HG03469 (cell line): Measurements from ENCODE around the gene NEIL1.

Experiments used
- ATAC-seq: cut with Tn5 transposase; IDR thresholded peaks from one replicate; pipeline ENCODE4 v1.9.1; 2021; ENCODE audit warnings: mild to moderate bottlenecking, moderate library complexity, moderate number of reproducible peaks; ENCODE audit not compliant: unreplicated experiment

Gene NEIL1

DNA sequence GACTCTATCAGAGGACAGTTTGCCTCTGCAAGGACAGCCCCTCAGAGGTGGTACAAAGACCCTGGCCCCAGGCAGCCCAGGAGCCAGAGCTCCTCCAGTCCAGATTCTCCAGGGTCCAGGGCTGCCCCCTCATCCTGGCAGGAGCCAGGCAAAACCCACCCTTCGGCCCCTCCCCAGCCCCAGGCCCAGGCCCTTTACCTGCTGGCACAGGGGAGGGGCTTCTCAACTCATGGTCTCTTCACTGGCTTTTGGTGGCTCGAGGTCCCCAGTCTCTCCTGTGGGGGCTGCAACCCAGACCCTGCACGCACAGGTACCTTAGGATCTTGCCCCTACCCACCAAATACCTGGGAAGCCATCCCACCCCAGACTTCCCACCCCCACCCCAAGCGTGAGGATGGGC is 8.5 kb downstream of the NEIL1 start:
- no peak for ATAC-seq

DNA sequence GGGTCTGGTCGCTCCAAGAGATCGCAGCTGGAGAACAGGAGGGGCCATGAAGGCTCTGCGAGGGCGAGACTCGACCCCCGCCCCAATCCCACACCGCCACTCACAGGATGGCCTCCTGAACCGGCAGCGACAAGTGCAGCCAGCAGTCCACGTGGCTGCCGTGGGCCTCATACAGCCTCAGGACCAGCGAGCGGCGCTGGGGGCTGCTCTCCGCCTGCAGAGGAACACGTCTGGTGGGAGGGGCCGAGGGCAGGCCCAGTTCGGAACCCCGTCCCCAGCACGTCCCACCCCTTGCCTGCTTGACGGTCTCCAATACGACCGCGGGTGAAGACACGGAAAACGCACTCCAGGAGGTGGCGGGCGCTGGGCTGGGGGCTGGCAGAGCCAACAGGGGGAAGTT is 9.2 kb downstream of the NEIL1 start:
- ATAC-seq: no peak

GRCh38 chr15:75356517-75356916 is 9.7 kb downstream of the NEIL1 start:
- ATAC-seq: no peak

DNA sequence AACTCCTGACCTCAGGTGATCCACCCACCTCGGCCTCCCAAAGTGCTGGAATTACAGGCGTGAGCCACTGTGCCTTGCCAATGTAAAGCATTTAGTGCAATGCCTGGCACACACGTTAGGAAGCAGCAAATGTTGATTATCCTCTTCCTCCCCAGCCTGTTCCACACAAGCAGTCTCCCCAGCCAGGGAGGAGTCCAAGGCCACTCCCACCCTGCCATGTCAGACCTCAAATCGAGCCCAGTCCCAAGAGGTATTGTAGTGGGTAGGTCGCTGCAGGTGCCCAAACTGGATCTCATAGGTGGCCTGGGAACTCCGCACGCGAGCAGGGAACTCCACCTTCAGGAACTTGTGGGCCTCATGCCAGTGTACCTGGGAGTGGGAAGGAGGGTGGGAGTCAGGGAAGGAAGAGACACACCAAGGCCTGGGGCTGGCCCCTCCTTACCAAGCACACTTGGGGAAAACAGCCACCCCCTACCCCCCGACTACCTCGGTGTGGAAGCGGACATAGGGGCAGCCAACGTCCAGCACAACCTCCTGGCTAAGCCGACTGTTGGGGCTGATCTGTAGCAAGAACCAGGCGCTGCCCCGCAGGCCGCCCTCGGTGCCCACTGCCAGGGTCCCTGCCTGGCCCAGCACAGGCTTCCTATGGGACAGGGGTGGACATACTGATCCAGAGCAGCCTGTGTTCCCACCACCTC is 11.3 kb downstream of the NEIL1 start:
- ATAC-seq: no peak

DNA sequence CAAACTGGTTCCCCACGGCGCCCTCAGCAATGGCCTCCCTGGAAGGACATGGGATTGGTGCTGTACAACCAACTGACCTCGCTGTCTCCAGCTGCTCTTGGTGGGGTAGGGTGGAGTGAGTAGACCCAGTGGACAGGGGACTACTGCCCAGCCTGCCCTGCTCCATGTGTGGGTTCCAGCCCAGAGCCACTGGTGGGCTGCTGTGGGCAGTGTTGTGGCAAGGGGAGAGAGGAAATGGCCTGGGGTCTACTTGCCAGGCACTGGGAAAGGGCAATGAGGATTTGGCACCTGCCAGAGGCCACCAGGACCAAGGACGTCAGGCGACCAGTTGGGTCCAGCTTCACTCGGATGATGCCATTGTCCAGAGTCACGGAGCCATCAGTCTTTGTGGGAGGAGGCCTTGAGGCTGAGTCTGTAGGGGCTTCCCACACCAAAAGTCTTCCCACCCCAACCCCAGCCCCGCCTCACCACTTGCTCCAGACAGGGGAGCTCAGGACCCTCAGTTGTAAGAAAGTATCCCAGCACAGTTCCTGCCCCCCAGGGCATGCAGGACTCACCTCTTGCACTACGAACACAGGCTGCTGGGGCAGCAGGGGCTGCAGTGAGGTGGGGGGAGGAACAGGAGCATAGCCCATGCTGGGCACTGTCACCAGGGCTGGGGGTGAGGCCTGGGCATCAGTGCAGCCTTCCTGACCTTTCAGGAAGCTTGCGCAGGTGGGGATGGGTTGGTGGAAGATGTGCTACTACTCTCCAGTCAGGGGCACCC is 12.1 kb downstream of the NEIL1 start:
- ATAC-seq: no peak

DNA sequence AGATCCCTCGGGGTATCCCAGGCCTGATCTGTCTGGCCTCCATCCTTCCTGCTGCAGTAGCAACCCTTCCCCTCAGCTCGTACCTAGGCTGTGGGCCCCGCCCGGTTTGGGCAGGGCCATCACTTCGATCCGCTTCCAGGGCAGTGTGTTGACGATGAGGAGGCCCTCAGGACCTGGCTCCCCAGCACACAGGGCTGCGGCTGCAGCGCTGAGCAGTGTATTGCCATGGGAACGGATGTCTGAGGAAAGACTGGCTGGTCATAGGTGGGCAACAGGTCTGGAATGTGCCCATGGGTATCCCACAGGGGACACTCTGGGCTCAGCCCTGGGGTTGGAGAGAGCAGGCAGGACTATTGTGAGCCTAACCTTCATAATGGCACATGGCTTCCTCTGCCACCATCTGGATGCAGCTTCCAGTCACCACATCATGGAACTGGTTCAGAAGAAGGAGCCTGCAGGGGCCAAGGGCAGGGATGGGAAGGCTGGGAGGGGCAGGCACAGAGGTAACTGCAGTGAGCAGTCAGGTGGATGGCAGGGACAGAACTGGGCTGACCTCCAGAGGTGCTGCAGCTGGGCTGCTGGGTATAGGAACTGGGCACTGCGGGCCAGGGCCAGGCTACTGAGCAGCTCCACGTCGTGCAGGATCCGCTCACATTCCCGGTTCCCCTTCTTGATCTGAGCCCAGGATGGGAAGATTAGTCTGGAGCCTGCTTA is 12.9 kb downstream of the NEIL1 start:
- ATAC-seq: no peak

DNA sequence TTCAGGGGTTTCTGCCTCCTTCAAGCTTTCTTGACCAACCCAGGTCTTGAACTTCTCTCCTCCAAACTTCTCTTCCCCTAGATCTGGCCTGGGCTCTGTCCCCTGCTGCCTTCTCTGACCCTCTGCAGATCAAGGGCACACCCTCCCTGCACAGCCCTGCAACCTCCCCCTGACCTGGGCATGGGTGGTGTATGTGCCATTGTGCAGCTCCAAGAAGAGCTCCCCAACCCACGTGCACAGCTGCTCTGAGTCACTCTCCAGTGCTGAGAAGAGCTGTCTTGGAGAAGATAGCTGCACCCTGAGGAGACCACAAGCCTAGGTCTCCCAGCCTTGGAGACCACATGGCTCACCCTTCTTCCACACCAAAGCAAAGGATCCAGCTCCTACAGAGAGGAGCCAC is 13.6 kb downstream of the NEIL1 start:
- no peak for ATAC-seq

DNA sequence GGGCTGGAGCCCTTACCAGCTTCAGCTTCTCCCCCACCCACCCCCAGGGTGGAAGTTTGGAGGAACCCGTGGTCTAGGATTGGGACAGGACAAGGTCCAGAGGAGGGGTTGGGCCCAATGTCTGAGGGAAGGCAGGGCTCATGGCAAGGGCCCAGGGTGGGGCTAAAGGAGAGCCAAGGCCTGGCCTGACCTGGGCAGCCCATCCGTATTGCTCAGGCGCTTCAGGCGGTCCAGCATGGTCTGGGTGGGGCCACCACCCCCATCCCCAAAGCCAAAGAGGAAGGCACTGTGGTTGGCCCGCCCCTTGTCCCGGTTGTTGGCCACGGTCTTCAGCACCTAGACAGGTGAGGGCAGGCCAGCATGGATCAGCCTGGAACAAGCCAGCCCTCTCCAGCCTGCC is 14.0 kb downstream of the NEIL1 start:
- no peak for ATAC-seq

GRCh38 chr15:75361361-75361988 is 14.6 kb downstream of the NEIL1 start:
- no peak for ATAC-seq

- ATAC-seq: no peak
Measured at GRCh38 chr15:75361989-75362641, 15.3 kb downstream of the NEIL1 start.

DNA sequence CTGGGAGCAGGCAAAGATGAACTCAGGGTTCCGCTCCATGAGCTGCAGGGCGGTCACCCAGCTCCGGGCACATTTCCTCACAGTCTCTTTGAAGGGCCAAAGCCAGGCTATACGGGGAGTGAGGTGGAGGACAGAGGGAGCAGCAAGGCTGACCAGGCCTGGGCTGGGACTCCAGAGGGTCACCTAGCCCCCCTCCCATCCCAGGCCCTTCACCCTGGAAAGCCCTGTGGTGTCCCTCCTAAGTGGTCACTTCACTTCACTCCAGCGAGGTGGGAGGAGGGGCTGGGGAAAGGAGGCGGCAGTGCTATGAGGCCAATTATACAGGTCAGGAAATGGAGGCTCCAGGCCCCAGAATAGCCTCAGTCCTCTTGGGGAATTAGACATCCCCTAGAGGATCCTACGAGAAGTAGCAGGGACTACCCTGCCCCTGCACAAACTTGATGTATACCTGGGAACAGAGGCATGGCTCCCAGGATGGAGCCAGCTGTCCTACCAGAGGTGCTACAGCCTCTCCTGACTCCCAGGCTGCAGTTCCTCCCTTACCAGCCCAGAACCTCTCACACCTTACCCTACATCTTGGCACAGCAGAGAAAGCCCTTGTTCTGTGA is 15.9 kb downstream of the NEIL1 start:
- ATAC-seq: no peak

DNA sequence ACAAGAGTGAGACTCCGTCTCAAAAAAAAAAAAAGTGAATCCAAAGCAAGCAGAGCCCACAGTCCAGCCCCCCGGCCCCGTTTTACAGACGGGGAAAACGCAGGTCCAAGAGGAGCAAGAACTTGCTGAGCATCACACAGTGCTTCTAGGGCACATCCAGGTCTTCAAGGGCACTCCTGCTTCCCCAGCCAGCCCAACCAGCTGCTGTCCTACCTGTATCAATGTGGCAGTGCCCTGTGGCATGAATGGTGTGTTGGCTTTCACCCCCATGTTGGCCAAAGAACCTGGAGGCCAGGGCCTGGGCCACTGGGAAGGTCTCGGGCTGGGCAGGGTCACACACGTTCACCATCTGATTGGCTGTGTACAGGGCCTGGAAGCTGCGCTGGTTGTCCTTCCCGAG is 16.9 kb downstream of the NEIL1 start:
- ATAC-seq: no peak

GRCh38 chr15:75364881-75365280 is 18.0 kb downstream of the NEIL1 start:
- no peak for ATAC-seq

- ATAC-seq: no peak
Measured at GRCh38 chr15:75366163-75366562, 19.3 kb downstream of the NEIL1 start.

DNA sequence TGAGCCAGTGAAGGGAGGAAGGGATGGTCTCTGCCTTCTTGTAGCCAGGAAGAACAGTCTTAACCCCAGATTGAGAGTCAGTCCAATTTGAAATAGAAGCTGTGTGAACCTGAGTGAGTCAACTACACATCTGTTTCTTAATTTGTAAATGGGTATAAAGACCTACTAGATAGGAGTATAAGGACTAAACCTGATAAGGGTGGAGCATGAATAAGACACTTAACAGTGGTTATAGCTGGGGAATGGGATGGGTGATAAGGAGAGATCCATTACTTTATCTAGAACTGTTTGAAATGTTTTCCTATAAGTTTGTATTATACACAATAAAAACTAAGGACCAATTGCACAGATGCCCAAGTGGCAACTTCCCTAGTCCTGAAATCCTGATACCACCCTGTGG is 20.2 kb downstream of the NEIL1 start:
- ATAC-seq: no peak

DNA sequence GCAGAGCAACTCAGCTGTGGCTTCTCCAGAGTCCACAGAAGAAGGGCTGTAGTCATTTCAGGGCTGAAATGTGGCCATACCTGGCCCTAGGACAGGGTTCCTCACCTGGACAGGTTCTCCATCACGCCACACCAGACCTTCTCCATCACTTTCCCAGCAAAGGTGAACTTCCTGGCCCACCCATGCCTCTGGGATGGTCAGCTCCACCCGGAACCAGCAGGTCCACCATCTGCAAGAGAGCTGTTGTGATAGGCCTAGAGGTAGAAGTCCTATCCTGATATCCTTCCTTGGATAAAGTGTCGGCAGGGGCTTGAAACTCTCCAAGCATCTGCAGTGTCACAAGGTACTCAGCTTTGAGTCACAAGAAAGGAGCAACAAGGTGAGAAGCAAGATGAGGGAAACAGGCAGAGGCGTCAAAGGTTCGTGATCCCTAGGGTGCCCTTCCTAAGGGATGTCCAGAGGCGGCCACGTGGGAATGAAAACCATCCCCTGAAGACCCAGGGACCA is 20.6 kb downstream of the NEIL1 start:
- no peak for ATAC-seq

DNA sequence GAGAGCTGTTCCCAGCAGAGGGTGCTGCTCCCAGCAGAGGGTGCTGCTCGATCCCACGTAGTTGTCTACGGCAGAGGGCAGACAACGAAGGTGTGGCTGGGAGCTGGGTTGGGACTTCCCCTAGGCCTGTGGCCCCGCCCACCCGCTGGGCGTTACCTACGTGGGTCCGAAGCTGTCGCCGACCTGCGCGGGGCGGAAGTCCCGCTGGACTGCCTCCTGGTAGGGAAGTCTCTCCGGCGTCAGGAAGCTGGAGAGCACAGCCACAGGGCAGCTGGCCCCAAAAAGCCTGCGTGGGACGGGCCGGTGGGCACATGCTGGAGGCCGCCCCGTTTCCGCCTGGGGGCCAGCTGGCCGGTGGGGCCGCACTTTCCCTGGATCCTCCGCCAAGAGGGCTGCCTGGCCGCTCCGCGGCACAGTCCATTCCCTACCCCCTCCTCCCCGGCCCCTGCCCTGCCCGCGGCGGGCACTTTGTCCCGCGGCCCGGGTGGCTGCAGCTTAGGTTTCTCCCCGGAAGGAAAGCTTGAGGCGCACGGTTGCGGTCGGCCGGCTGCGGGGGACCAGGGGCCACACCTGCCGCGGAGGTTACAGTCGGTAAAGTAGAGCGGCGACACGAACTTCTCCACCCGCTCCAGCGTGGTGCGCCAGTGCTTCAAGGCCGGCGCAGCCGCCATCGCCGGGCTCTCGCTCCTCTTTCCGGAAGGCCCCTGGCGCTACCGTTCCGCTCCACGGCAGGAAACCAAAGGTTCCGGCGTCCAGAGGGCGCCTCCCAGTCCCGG is 21.3 kb downstream of the NEIL1 start, which contains the start of gene MAN2C1:
Gene MAN2C1 (minus strand): TSS at position 695 of the 776 bp plus-strand sequence. CDS start 24 bp downstream, at position 671.
- ATAC-seq: peak; percentile 67

- ATAC-seq: no peak
Measured at GRCh38 chr15:75368689-75369239, 21.9 kb downstream of the NEIL1 start.
